Peyer's patch (tissue), 4 donors: Measurements from ENCODE around the gene CRMP1.

Experiments used
- POLR2A ChIP-seq, 2 donors: fragments of 450-650 bp; IDR thresholded peaks; one replicate each; pipeline ENCODE4 v1.5.1; 2017; ENCODE audit warnings: antibody characterized with exemption in 2 of 2, mild to moderate bottlenecking in 2 of 2, moderate library complexity in 2 of 2
- TF ChIP-seq, protein P1 (sequence below), 6 experiments: fragments of 450-650 bp in 4 of 6; fragments of 200-600 bp in 2 of 6; sonication (generic) in 1 of 6; IDR thresholded peaks; one replicate each; pipeline ENCODE4 v1.5.1; 2017 to 2019; ENCODE audit warnings: antibody characterized with exemption in 6 of 6, mild to moderate bottlenecking in 3 of 6, moderate library complexity in 1 of 6

DNA sequence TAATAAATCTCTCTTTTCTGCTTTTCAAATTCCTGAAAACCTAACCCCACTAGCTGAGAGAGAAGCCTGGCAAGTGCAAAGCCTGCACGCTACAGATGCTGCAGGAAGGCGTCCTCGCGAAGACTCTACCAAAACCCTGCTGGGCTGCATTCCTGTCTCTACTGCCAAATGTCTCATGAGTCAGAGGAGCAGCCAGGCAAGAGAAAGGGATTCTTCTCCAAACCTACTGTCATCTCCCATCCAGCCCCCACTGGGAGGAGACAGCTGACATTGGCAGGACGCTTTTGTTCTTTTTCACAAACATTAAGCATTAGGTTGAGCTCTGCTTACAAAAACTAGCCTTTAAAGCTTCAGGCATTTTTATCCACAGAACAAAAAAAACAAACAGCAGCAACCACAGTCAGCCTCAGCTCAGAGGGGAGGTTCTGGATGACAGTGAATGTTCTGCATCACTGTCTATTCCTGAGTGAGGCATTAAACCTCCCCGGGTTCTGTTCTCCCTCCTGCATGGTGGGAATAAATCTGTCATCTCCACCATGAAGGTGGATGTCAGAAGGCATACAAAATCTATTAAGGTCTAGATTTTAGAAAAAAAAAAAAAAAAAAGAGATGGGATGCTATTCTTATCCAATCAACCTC, 18.0 kb downstream of the CRMP1 start:
- TF ChIP-seq, protein P1, sequence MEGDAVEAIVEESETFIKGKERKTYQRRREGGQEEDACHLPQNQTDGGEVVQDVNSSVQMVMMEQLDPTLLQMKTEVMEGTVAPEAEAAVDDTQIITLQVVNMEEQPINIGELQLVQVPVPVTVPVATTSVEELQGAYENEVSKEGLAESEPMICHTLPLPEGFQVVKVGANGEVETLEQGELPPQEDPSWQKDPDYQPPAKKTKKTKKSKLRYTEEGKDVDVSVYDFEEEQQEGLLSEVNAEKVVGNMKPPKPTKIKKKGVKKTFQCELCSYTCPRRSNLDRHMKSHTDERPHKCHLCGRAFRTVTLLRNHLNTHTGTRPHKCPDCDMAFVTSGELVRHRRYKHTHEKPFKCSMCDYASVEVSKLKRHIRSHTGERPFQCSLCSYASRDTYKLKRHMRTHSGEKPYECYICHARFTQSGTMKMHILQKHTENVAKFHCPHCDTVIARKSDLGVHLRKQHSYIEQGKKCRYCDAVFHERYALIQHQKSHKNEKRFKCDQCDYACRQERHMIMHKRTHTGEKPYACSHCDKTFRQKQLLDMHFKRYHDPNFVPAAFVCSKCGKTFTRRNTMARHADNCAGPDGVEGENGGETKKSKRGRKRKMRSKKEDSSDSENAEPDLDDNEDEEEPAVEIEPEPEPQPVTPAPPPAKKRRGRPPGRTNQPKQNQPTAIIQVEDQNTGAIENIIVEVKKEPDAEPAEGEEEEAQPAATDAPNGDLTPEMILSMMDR (IDR thresholded peaks at IDR 0.05): no peak
- no peak for TF ChIP-seq POLR2A (IDR thresholded peaks at IDR 0.05)
